Skeletal muscle tissue (tissue), 4 donors: ENCODE data around the gene TLE3. TPM values are rescaled to one million over a fixed set of nuclear protein-coding genes. Genes with fewer than 3 reads are reported as not detected.

ENCODE experiments used
- H3K27ac ChIP-seq: one replicate; pipeline ENCODE4 v1.7.0; 2013; ENCODE audit warnings: mild to moderate bottlenecking, low read depth, low read length, inconsistent platforms
- H3K27me3 ChIP-seq, 3 donors: one replicate each; pipeline ENCODE4 v1.7.0; 2013; ENCODE audit warnings: low read length in 3 of 3; ENCODE audit not compliant: control insufficient read depth in 3 of 3, insufficient read depth in 3 of 3
- H3K36me3 ChIP-seq, 3 donors: one replicate each; pipeline ENCODE4 v1.7.0; 2013; ENCODE audit warnings: low read length in 3 of 3; ENCODE audit not compliant: control insufficient read depth in 3 of 3, insufficient read depth in 3 of 3
- H3K4me1 ChIP-seq, 3 donors: one replicate each; pipeline ENCODE4 v1.7.0; 2013; ENCODE audit warnings: low read length in 3 of 3, mild to moderate bottlenecking in 3 of 3; ENCODE audit not compliant: control insufficient read depth in 3 of 3, insufficient read depth in 3 of 3
- H3K4me3 ChIP-seq, 3 donors: one replicate each; pipeline ENCODE4 v1.7.0; 2013; ENCODE audit warnings: low read length in 3 of 3
- H3K9ac ChIP-seq, 3 donors: one replicate each; pipeline ENCODE4 v1.7.0; 2013; ENCODE audit warnings: low read length in 3 of 3, mild to moderate bottlenecking in 3 of 3, moderate library complexity in 2 of 3, low read depth in 1 of 3
- H3K9me3 ChIP-seq, 3 donors: one replicate each; pipeline ENCODE4 v1.7.0; 2013; ENCODE audit warnings: low read length in 3 of 3; ENCODE audit not compliant: control insufficient read depth in 3 of 3
- total RNA-seq: library from RNA; depleted of rRNA; stranded (reverse); fragments of >200 nt; gene quantifications from one replicate; pipeline ENCODE4 v1.2.3, GENCODE V29; 2014
- donor health status: Osteomylitis.

Gene TLE3
- total RNA-seq, 1 donor from 2014 or later, result 13.6 TPM

- Histone ChIP-seq H3K4me1 (peaks cover 39 to 52% (median 43%) of the 10 kb centered on the region in 3 donors), H3K9ac (peak overlapping the region in 2 of 3 donors; percentile 80 to 90), H3K27me3 (no peaks in the 10 kb centered on the region), H3K9me3 (no peaks in the 10 kb centered on the region), H3K4me3 (peak overlapping the region; percentile 71 to 91 (median 80)), H3K27ac (no peak overlapping the region), H3K36me3 (peaks cover 0 to 6% (median 3%) of the 10 kb centered on the region in 3 donors)
Observed at GRCh38 chr15:70094690-70095311, 2.9 kb downstream of the TLE3 start.

GRCh38 chr15:70093481-70094319 is 4.0 kb downstream of the TLE3 start:
- peaks cover 47 to 63% (median 54%) of the 10 kb centered on the region in 3 donors for H3K4me1 ChIP-seq
- H3K27me3 ChIP-seq, result no peaks in the 10 kb centered on the region
- H3K9ac ChIP-seq, result peak overlapping the region in 1 of 3 donors; percentile 47
- H3K4me3 ChIP-seq, result no peak overlapping the region
- H3K36me3 ChIP-seq, result peaks cover 0 to 6% (median 3%) of the 10 kb centered on the region in 3 donors
- H3K27ac ChIP-seq, result no peak overlapping the region
- H3K9me3 ChIP-seq, result no peaks in the 10 kb centered on the region

GRCh38 chr15:70093070-70093469 is 4.6 kb downstream of the TLE3 start:
- Histone ChIP-seq H3K27ac (no peak overlapping the region), H3K9me3 (no peaks in the 10 kb centered on the region), H3K4me1 (peaks cover 47 to 63% (median 54%) of the 10 kb centered on the region in 3 donors), H3K27me3 (no peaks in the 10 kb centered on the region), H3K4me3 (no peak overlapping the region), H3K36me3 (peaks cover 0 to 6% (median 3%) of the 10 kb centered on the region in 3 donors), H3K9ac (peak overlapping the region in 1 of 3 donors; percentile 47)

- Histone ChIP-seq H3K27me3 (no peaks in the 10 kb centered on the region), H3K9me3 (no peaks in the 10 kb centered on the region), H3K27ac (no peak overlapping the region), H3K36me3 (peaks cover 0 to 6% (median 3%) of the 10 kb centered on the region in 3 donors), H3K4me1 (peaks cover 45 to 63% (median 52%) of the 10 kb centered on the region in 3 donors), H3K9ac (no peak overlapping the region), H3K4me3 (no peak overlapping the region)
Observed at GRCh38 chr15:70092464-70093027, 5.2 kb downstream of the TLE3 start.

- H3K27me3 ChIP-seq, result no peaks in the 10 kb centered on the region
- H3K9ac ChIP-seq, result no peak overlapping the region
- no peak overlapping the region for H3K27ac ChIP-seq
- H3K36me3 ChIP-seq, result peaks cover 0 to 6% (median 3%) of the 10 kb centered on the region in 3 donors
- no peak overlapping the region for H3K4me3 ChIP-seq
- peaks cover 45 to 63% (median 50%) of the 10 kb centered on the region in 3 donors for H3K4me1 ChIP-seq
- H3K9me3 ChIP-seq, result no peaks in the 10 kb centered on the region
Observed at GRCh38 chr15:70091726-70092463, 5.8 kb downstream of the TLE3 start.

GRCh38 chr15:70090436-70091296 is 7.1 kb downstream of the TLE3 start:
- Histone ChIP-seq H3K4me3 (no peak overlapping the region), H3K27me3 (no peaks in the 10 kb centered on the region), H3K36me3 (peaks cover 0 to 9% (median 3%) of the 10 kb centered on the region in 3 donors), H3K27ac (no peak overlapping the region), H3K4me1 (peaks cover 43 to 66% (median 44%) of the 10 kb centered on the region in 3 donors), H3K9me3 (no peaks in the 10 kb centered on the region), H3K9ac (no peak overlapping the region)

- no peaks in the 10 kb centered on the region for H3K9me3 ChIP-seq
- H3K4me3 ChIP-seq, result no peak overlapping the region
- H3K36me3 ChIP-seq, result peaks cover 0 to 10% (median 5%) of the 10 kb centered on the region in 3 donors
- no peak overlapping the region for H3K9ac ChIP-seq
- H3K27me3 ChIP-seq, result no peaks in the 10 kb centered on the region
- H3K4me1 ChIP-seq, result peaks cover 32 to 56% (median 34%) of the 10 kb centered on the region in 3 donors
- H3K27ac ChIP-seq, result no peak overlapping the region
Observed at GRCh38 chr15:70089692-70089971, 8.1 kb downstream of the TLE3 start.

- H3K9ac ChIP-seq, result peak overlapping the region in 2 of 3 donors; percentile 45 to 61
- peaks cover 0 to 14% (median 5%) of the 10 kb centered on the region in 3 donors for H3K36me3 ChIP-seq
- no peaks in the 10 kb centered on the region for H3K27me3 ChIP-seq
- no peaks in the 10 kb centered on the region for H3K9me3 ChIP-seq
- H3K4me3 ChIP-seq, result peak overlapping the region in 1 of 3 donors; percentile 56
- H3K4me1 ChIP-seq, result peaks cover 30 to 51% (median 31%) of the 10 kb centered on the region in 3 donors
- H3K27ac ChIP-seq, result no peak overlapping the region
Observed at GRCh38 chr15:70088887-70089691, 8.6 kb downstream of the TLE3 start.
